NOMO-1 treated with DMSO at 0.1 percent for 48 hours (cell line): ENCODE results near the gene ACTL8.
A peak's percentile ranks its signal among the peaks of the same experiment; 100 is the strongest.

Experiments used
- DNase-seq: peaks from one replicate; lab custom pipeline; 2025; ENCODE audit not compliant: unreplicated experiment; lab: John Stamatoyannopoulos, UW

ACTL8 gene

DNA sequence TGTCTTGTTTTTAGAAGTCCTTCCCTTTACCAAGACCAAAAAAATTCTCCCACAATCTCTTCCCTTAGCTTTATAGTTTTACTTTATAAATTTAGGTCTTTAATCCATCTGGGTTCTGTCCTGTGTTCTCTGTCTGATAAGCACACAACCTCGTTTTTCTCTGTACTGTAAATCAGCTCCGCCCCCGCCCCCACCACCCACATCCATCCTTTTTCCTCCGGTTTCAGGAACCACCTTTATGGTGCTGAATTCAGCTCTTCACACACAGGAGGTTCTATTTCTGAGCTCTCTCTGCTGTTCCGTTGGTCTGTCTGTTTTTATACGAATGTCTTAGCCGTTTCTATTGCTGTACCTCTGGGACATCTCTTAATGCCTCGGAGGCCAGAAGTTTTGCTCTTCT lies 44.5 kb downstream of the ACTL8 start:
- DNase-seq: no peak

DNA sequence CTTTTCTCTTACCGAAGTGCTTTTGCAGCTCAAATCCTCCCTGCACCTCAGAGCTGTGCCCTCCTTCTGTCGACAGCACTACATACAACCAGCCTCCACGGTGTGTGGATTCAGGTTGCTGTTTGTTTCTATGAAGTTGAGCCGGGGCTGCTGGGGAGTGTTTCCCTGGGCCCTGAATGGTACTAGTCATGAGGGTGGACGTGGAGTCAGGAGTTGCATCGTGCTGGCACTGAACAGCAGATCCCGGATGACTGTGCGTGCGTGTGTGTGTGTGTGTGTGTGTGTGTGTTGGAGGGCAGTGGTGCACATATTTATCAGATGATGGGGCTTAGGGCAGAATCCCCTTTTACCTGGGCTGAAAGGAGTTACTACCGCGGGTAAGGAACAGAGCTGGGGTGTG lies 47.0 kb downstream of the ACTL8 start:
- no peak for DNase-seq

DNA sequence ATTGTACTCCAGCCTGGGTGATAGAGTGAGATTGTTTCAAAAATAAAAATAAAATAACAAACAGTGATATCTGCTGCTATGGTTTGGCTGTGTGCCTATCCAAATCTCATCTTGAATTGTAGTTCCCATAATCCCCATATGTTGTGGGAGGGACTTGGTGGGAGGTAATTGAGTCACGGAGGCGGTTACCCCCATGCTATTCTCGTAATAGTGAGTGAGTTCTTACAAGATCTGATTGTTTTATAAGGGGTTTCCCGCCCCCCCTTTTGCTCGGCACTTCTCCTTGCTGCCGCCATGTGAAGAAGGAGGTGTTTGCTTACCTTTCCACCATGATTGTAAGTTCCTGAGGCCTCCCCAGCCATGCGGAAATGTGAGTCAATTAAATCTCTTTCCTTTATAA lies 47.8 kb downstream of the ACTL8 start:
- DNase-seq: no peak

DNA sequence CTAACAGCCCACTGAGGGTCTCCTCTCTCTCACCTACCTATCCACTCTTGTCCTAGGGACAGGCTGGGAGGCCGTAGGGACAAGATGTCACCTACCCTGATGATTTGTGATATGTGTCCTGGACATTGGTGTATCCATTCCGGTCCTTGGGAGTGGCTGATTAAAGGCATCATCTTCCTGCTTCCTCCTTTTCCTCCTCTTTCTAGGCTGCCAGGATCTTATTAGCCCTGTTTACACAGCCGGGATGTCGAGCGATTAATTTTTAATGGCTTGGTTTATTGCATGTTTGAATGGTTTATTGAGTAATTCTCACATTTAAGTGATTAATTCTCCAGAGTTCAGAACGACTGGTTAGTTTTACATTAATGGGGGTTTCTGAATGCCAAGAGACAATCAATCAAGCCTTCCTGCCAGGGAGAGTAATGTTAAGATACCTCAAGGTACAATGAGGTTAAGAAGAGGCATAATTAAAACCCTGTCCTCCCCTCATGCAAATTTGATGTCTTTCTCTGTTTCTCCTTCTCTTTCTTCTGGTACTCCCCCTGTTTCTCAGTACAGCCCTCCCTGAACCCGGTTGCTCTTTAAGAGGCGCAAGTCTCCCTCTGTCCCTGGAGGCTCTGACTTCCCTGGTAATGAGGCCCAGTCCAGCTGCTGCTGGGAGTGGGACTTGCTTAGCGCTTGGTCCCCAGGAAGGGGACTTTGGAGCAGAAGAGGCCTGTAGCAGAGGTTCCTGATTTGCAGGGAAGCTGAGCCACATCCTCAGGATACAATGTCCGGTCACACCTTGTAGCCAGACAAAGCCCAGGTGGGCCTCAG lies 50.9 kb downstream of the ACTL8 start:
- DNase-seq: no peak

DNA sequence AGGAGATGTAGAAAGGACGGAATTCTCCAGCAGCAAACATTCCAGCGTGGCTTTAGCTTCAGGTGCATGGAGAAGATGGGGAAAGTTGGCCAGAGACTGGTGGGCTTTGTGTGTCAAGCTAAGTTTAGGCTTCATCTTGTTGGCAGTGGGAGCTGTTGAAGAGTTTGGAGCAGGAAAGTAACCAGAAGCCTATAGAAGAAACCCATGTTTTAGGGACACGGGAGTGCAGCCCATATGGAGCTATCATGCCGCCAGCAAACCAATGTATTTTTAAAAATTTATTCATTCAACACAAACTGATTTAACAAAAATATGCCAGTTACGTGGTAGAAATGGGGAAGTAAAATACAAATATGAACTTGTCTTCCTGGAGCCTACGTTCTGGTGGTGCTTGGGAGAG lies 53.7 kb downstream of the ACTL8 start:
- DNase-seq: no peak

- no peak for DNase-seq
Observed at GRCh38 chr1:17810668-17811067, 55.5 kb downstream of the ACTL8 start.

GRCh38 chr1:17816511-17816910 lies 61.4 kb downstream of the ACTL8 start:
- no peak for DNase-seq

DNA sequence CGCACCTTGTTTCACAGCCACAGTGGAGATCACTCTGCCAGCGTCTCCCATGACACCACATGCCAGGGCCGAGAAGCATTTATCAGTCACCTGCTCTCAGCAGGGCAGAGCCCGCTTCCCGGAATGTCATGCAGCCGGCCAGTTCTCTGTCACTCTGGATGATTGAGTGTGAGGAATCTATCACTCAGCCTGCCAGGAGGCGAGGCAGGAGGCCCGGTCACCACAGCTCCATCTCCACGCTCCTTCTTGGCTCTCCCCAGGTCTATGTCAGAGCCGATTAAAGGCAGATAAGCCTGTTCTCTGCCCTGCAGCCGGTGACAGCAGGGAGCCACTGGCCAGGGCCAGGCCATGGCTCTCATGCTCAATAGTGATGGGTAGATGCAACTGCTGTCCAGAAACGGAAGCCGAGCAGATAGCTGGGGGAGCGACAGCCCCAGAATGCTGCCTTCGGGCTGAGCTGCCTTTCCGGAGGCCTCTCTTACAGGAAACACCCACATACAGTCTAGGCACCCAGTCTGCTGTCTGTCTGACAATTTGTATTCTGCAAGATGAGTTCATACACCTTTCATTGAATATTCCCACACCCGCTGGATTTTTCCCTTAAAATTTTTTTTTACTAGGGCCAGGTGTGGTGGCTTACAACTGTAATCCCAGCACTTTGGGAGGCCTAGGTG lies 64.1 kb downstream of the ACTL8 start:
- no peak for DNase-seq

GRCh38 chr1:17820198-17820597 lies 65.1 kb downstream of the ACTL8 start:
- DNase-seq: no peak

GRCh38 chr1:17822741-17823426 lies 67.8 kb downstream of the ACTL8 start:
- DNase-seq: no peak

- DNase-seq: no peak
Observed at GRCh38 chr1:17825273-17826164, 70.4 kb downstream of the ACTL8 start.

DNA sequence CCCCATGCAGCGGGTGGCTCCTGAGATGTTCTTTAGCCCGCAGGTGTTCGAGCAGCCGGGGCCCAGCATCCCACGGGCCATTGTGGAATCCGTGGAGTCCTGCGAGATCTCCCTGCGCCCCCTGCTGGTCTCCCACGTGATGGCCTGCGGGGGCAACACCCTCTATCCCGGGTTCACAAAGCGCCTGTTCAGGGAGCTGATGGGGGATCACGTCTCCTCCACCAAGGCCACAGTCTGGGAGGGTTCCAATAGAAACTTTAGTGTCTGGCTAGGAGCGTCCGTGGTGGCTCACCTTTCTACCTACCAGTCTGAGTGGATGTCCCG lies 71.0 kb downstream of the ACTL8 start:
- no peak for DNase-seq

DNA sequence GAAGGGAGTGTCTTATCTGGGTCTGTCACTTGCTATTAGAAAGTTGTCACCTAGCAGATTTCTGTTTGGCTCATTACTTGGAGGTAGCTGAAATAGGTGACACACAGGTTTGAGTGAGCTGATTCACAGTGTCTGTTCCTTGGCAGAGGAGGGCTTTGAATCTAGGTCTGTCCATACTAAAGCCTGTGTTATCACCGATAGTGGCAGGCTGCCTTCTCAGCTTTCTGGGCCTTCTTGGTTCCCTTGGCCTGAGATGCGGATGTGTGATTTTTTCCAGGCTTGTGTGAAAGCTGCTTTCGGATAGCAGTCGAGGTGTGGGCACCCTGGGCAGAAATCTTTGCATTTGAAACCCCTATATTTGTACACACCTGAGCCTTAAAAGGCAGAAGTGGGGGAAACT lies 73.9 kb downstream of the ACTL8 start:
- no peak for DNase-seq

- DNase-seq: no peak
Observed at GRCh38 chr1:17829579-17829978, 74.4 kb downstream of the ACTL8 start.

- DNase-seq: peak; percentile 13
Observed at GRCh38 chr1:17831597-17831996, 76.5 kb downstream of the ACTL8 start.

DNA sequence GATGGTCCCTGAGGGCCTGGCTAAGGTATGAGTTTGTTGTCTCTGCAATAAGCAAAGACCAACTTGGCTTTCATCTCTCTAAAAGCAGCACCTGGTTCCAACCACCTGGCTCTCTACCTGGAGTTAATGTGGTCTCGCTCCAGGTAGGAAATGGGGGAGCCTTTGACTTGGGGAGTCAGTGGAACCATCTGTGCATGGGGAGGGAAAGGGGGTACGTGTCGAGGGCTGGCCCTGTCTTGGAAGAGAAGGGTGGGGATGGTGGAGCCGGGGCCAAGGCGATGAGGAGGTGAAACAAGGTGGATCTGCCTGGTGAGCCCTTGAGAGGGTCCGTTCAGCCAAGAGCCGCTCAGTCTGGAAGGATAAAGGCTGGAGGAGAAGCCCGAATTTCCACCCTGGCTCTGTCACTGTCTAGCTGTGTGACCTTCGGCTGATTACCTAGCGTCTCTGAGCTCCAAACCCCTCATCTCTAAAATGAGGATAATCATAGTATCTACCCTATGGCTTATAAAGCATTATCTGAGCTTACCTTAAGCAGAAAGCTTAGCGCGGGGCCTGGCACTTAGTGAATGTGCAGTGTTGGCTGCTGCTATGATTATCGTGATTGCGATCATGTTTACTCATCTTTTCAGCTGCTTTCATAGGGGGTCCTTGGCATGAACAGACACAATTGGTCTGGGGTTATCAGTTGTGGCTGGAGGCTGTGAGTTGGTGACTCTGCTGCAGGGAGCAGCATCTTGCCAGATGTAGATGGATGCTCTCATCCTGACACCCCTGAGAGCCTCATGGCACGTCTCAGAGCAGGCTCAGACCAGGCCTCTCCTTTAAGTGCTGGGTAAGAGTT lies 78.7 kb downstream of the ACTL8 start:
- no peak for DNase-seq

- no peak for DNase-seq
Observed at GRCh38 chr1:17834561-17835100, 79.5 kb downstream of the ACTL8 start.

DNA sequence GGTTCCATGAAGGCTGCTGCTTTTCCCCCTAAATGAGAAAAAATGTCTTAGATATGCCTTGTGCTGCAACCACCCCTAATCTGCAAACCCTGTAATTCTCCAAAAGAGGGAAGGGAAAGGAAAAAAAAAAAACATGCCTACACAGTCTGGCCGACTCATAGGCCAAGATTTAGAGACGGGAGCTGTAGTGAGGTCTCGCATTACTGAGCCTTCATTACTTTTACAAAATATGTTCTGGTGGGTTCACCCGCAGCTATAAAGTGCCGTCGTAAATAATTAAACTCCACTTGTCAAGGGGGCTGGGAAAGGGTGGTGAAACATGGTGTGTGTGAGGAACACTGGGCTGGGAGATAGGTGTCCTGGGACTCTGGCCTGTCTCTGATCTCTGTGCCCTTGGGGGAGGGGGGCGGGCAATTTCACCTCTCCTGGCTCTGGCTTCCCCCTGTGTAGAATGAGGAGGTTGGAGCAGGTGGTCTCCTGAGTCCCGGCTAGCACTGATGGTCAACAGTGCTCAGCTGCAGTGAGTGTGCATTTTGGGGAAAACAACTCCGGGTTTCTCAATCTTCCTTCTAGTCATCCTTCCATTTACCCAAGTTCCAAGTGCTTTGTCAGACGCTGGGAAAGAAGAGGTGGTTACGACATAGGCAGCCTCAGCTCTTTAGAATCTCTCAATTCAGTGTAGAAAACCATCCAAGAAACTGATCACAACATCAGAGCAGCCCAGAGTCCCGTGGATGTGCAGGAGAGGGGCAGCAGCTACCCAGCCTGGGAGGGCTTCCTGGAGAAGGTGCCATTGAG lies 82.3 kb downstream of the ACTL8 start:
- no peak for DNase-seq

GRCh38 chr1:17839641-17840196 lies 84.6 kb downstream of the ACTL8 start:
- DNase-seq: no peak
